Activated naive CD4-positive, alpha-beta T cell treated with anti-CD3 and anti-CD28 coated beads, Interleukin-2, amount 50 U/mL, for 24 hours (primary cell): ENCODE measurements around the gene CELF4.

Experiments used
- H3K27ac Mint-ChIP-seq: one replicate; pipeline ENCODE4 v1.8.0; 2021; ENCODE audit warnings: mild to moderate bottlenecking, mixed read lengths
- H3K27me3 Mint-ChIP-seq: one replicate; pipeline ENCODE4 v1.8.0; 2021; ENCODE audit warnings: mixed read lengths
- H3K36me3 Mint-ChIP-seq: one replicate; pipeline ENCODE4 v1.8.0; 2021; ENCODE audit warnings: mixed read lengths
- H3K4me1 Mint-ChIP-seq: one replicate; pipeline ENCODE4 v1.8.0; 2021; ENCODE audit warnings: mixed read lengths
- H3K4me3 Mint-ChIP-seq: one replicate; pipeline ENCODE4 v1.8.0; 2021; ENCODE audit warnings: mild to moderate bottlenecking, mixed read lengths
- H3K9me3 Mint-ChIP-seq: one replicate; pipeline ENCODE4 v1.8.0; 2021; ENCODE audit warnings: mixed read lengths

The CELF4 gene

GRCh38 chr18:37332628-37333420 is 232.8 kb downstream of the CELF4 start:
- H3K27me3 Mint-ChIP-seq = no peaks in the 10 kb centered on the region
- no peaks in the 10 kb centered on the region for H3K4me1 Mint-ChIP-seq
- H3K27ac Mint-ChIP-seq = no peak overlapping the region
- H3K4me3 Mint-ChIP-seq = no peak overlapping the region
- no peaks in the 10 kb centered on the region for H3K36me3 Mint-ChIP-seq
- no peaks in the 10 kb centered on the region for H3K9me3 Mint-ChIP-seq

DNA sequence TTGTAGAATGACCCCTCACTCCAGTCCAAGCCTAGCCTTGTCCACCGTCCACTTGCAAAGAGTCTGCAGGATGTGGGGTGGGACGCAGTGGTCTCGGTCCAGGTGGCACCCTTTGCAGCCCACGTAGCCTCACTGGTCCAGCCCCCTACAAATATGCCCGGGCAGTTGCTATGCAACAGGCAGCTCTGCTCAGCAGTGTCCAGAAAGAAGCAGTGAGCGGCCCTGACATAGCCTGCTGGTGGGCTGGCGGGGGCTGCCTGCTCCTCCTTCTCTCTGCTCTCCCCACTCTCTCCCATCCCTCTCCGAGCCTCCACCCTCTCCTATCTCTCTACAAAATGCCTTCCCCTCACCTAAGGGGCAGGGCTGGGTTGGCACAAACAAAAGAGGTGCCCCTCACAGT is 233.4 kb downstream of the CELF4 start:
- no peak overlapping the region for H3K27ac Mint-ChIP-seq
- H3K9me3 Mint-ChIP-seq = no peaks in the 10 kb centered on the region
- H3K4me1 Mint-ChIP-seq = no peaks in the 10 kb centered on the region
- H3K4me3 Mint-ChIP-seq = no peak overlapping the region
- H3K36me3 Mint-ChIP-seq = no peaks in the 10 kb centered on the region
- H3K27me3 Mint-ChIP-seq = no peaks in the 10 kb centered on the region

- H3K9me3 Mint-ChIP-seq = no peaks in the 10 kb centered on the region
These were observed 235.4 kb downstream of the CELF4 start for GRCh38 chr18:37330173-37330572.

GRCh38 chr18:37328946-37329719 is 236.5 kb downstream of the CELF4 start:
- no peaks in the 10 kb centered on the region for H3K27me3 Mint-ChIP-seq
- H3K4me1 Mint-ChIP-seq = no peaks in the 10 kb centered on the region
- no peak overlapping the region for H3K4me3 Mint-ChIP-seq
- H3K27ac Mint-ChIP-seq = no peak overlapping the region
- no peaks in the 10 kb centered on the region for H3K9me3 Mint-ChIP-seq
- H3K36me3 Mint-ChIP-seq = no peaks in the 10 kb centered on the region

More at GRCh38 chr18:37330173-37330572, 235.4 kb downstream of the CELF4 start:
- Mint-ChIP-seq H3K4me1 (no peaks in the 10 kb centered on the region), H3K27ac (no peak overlapping the region), H3K27me3 (no peaks in the 10 kb centered on the region), H3K36me3 (no peaks in the 10 kb centered on the region), H3K4me3 (no peak overlapping the region)

GRCh38 chr18:37327063-37327577 is 238.5 kb downstream of the CELF4 start:
- Mint-ChIP-seq H3K4me1 (no peaks in the 10 kb centered on the region), H3K36me3 (no peaks in the 10 kb centered on the region), H3K27ac (no peak overlapping the region), H3K27me3 (no peaks in the 10 kb centered on the region), H3K4me3 (no peak overlapping the region), H3K9me3 (no peaks in the 10 kb centered on the region)

GRCh38 chr18:37322492-37323035 is 243.0 kb downstream of the CELF4 start:
- no peak overlapping the region for H3K4me3 Mint-ChIP-seq
- H3K27ac Mint-ChIP-seq = no peak overlapping the region
- no peaks in the 10 kb centered on the region for H3K36me3 Mint-ChIP-seq

DNA sequence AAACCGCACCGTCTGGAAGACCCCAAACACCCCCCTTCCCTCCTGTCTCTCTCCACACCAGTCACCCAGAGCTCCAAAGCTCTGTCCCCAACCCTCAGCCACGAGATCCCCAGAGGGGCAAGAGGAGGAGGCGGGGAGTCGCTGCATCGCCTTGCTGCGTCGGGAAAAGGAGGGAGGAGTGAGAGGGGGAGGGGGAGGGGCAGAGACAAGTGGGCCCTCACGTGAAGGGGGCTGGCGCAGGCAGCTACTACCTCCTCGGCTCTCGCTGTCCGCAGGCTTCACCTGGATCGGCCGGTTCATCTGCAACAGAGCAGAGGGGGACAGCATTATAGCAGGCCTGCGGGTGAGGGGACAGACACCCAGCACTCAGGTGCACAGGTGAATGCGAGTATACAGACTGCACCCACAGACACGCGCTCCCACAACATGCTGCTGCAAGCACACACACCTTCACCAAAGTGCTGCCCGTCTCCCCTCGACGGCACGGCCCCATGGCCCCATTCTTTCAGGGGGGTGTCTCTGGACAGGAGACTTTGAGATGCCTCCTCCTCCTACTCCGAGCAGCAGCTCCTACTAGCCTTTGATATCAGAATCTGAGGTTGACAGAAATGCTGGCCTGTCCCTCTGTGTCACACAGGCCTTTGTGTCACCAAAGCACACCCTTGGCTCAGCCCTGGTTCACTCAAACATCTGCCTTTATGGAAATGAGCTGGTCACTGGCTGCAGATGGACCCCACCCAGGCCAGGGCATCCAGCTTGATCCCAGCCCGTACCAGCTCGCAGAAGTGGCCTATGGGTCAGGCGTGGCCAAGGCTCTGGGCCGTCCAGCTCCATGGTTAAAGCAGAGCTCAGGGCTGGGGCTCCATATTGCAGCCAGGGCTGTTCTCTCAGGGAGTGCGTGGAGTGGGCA is 243.8 kb downstream of the CELF4 start:
- Mint-ChIP-seq H3K4me1 (no peaks in the 10 kb centered on the region), H3K36me3 (no peaks in the 10 kb centered on the region), H3K27me3 (no peaks in the 10 kb centered on the region), H3K27ac (no peak overlapping the region), H3K9me3 (no peaks in the 10 kb centered on the region), H3K4me3 (no peak overlapping the region)

More at GRCh38 chr18:37322492-37323035, 243.0 kb downstream of the CELF4 start:
- Mint-ChIP-seq H3K4me1 (no peaks in the 10 kb centered on the region), H3K9me3 (no peaks in the 10 kb centered on the region), H3K27me3 (no peaks in the 10 kb centered on the region)

DNA sequence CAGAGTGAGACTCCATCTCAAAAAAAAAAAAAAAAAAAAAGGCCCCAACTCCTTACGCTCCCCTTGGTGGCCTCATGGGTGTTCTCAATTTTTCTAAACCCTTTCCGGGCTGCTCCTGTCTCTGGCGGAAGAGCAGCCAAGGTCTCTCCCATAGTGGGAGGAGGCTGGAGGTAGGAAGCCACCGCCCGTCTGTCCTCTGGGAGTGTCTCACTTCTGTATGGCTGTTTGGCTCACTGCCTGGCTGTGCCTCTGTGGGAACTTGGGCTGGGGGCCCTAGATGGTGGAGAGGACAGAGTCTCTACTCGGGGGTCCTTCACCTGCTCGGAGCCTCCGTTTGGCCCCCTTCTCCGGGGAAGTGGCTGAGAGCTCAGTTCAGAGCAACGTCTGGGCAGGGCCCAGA is 245.3 kb downstream of the CELF4 start:
- no peak overlapping the region for H3K4me3 Mint-ChIP-seq
- no peaks in the 10 kb centered on the region for H3K27me3 Mint-ChIP-seq
- no peaks in the 10 kb centered on the region for H3K4me1 Mint-ChIP-seq
- H3K9me3 Mint-ChIP-seq = no peaks in the 10 kb centered on the region
- no peaks in the 10 kb centered on the region for H3K36me3 Mint-ChIP-seq
- H3K27ac Mint-ChIP-seq = no peak overlapping the region

GRCh38 chr18:37318360-37319355 is 246.9 kb downstream of the CELF4 start:
- H3K9me3 Mint-ChIP-seq = no peaks in the 10 kb centered on the region
- H3K4me3 Mint-ChIP-seq = no peak overlapping the region
- H3K27me3 Mint-ChIP-seq = no peaks in the 10 kb centered on the region
- no peak overlapping the region for H3K27ac Mint-ChIP-seq
- H3K36me3 Mint-ChIP-seq = no peaks in the 10 kb centered on the region
- H3K4me1 Mint-ChIP-seq = no peaks in the 10 kb centered on the region

GRCh38 chr18:37317486-37317885 is 248.1 kb downstream of the CELF4 start:
- Mint-ChIP-seq H3K27ac (no peak overlapping the region), H3K9me3 (no peaks in the 10 kb centered on the region), H3K27me3 (no peaks in the 10 kb centered on the region), H3K36me3 (no peaks in the 10 kb centered on the region), H3K4me1 (no peaks in the 10 kb centered on the region), H3K4me3 (no peak overlapping the region)

DNA sequence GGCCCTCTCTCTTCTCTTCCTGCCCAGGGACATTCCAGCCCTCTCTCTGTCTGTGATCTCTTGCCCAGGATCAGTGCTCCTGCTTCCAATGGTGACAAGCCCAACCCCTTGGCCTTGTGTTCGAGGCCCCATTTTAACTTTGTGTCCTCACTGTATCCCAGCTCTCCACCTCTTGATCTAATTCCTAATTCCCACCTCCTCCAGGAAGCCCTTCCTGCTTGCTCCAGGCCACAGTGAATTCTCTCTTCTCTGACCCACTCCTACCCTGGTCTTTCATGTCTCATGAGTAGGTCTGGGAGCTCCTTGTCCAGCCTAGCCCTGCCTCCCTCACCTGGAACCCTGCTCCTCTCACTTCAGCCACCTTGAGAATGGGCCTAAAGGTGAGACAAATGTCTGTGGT is 249.1 kb downstream of the CELF4 start:
- Mint-ChIP-seq H3K9me3 (no peaks in the 10 kb centered on the region), H3K4me1 (no peaks in the 10 kb centered on the region), H3K27ac (no peak overlapping the region), H3K36me3 (no peaks in the 10 kb centered on the region), H3K27me3 (no peaks in the 10 kb centered on the region), H3K4me3 (no peak overlapping the region)

DNA sequence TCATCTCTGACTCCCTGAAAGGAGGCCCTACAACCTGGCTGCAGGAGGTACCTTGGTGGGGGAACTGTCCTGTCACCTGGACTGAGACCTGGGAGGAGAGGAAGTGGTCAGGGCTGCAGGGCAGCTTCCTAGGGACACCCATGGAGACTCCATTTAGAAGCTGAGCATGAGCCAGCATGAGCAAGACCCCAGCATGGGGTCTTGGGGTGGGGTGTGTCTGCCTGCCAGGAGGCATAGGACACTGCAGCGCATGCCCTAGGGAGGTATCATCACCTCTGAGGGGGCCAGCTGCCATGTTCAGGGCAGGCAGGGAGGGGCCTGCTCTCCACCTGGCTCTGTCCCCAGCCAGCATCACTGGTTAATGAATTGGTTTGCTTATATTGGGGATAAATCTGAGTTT is 249.7 kb downstream of the CELF4 start:
- no peaks in the 10 kb centered on the region for H3K36me3 Mint-ChIP-seq
- H3K4me3 Mint-ChIP-seq = no peak overlapping the region
- no peak overlapping the region for H3K27ac Mint-ChIP-seq
- no peaks in the 10 kb centered on the region for H3K4me1 Mint-ChIP-seq
- no peaks in the 10 kb centered on the region for H3K9me3 Mint-ChIP-seq
- no peaks in the 10 kb centered on the region for H3K27me3 Mint-ChIP-seq

DNA sequence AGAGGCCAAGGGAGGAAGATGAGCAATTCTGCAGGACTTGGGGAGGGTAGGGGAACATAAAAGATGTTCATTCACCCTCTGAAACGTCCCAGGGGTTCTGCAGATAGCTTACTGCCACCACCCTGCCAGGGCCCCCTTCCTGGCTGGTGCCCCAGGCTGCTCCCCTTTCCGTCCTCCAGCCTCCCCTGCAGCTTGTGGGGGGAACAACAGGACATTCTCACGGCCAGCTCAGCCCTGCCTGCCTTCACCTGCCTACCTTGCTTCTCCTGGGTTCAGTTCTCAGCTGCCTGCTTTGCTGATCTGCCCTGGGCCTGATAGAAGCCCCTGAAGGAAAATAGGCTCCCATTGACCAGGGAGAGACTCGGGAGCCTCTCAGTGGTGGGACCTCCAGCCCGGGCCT is 251.1 kb downstream of the CELF4 start:
- Mint-ChIP-seq H3K27me3 (no peaks in the 10 kb centered on the region), H3K27ac (no peak overlapping the region), H3K9me3 (no peaks in the 10 kb centered on the region), H3K4me3 (no peak overlapping the region), H3K4me1 (no peaks in the 10 kb centered on the region), H3K36me3 (no peaks in the 10 kb centered on the region)

DNA sequence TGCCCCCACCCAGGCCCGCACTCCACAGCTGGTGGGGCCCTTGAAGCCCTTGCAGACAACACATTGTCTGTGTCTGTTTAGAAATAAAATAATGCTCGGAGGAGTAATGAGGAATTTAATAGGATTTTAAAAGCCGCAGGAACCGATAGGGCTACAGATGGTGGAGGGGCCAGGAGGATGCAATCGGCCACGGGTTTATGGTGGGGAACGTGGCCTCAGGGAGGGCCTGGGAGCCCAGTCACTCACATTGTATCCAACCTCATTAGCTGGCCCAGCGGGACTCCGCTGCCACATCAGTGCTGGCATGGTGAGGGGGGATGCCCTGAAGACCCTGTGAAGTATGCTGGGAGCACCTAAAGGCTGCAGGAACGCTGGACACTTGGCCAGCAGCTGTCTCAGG is 252.0 kb downstream of the CELF4 start:
- Mint-ChIP-seq H3K9me3 (no peaks in the 10 kb centered on the region), H3K27me3 (no peaks in the 10 kb centered on the region), H3K4me3 (no peak overlapping the region)

More for the DNA sequence above, 252.0 kb downstream of the CELF4 start:
- Mint-ChIP-seq H3K4me1 (no peaks in the 10 kb centered on the region), H3K36me3 (no peaks in the 10 kb centered on the region), H3K27ac (no peak overlapping the region)
